OCI-LY3 (cell line): ENCODE data around the gene LDLRAD4.

ENCODE experiments used
- H2AFZ ChIP-seq: fragments of 200-600, 300-600 bp; shearing (Covaris generic); 2 replicates; pipeline ENCODE4 v1.6.0; 2014; ENCODE audit warnings: antibody characterized with exemption, low read depth, low read length
- H3K27ac ChIP-seq: fragments of 200-600, 300-600 bp; sonication (generic); 2 replicates; pipeline ENCODE4 v1.5.1; 2014; ENCODE audit warnings: mild to moderate bottlenecking, low read length, moderate library complexity, mixed read lengths
- H3K27me3 ChIP-seq: fragments of 200-600, 300-600 bp; sonication (generic); 2 replicates; pipeline ENCODE4 v1.6.1; 2014; ENCODE audit warnings: low read depth, low read length, mixed read lengths
- H3K36me3 ChIP-seq: fragments of 200-600, 300-600 bp; sonication (generic); replicated peaks from 2 replicates; pipeline ENCODE3; 2014; ENCODE audit warnings: low read depth, low read length, mixed read lengths
- H3K4me1 ChIP-seq: fragments of 300-600, 200-600 bp; sonication (generic); 2 replicates; pipeline ENCODE4 v1.6.1; 2014; ENCODE audit warnings: low read length, mixed read lengths
- H3K4me2 ChIP-seq: fragments of 200-600, 300-600 bp; sonication (generic); 2 replicates; pipeline ENCODE4 v1.6.1; 2014; ENCODE audit warnings: low read length, mixed read lengths
- H3K4me3 ChIP-seq: fragments of 300-600, 200-600 bp; sonication (generic); 2 replicates; pipeline ENCODE4 v1.5.1; 2014; ENCODE audit warnings: antibody characterized with exemption, mild to moderate bottlenecking, low read length, moderate library complexity
- H3K79me2 ChIP-seq: fragments of 300-600, 200-600 bp; shearing (Covaris generic); 2 replicates; pipeline ENCODE4 v1.6.1; 2014; ENCODE audit warnings: mild to moderate bottlenecking, low read length, mixed read lengths
- H3K9ac ChIP-seq: fragments of 300-600, 200-600 bp; shearing (Covaris generic); 2 replicates; pipeline ENCODE4 v1.6.0; 2014; ENCODE audit warnings: mild to moderate bottlenecking, low read length, moderate library complexity
- H3K9me3 ChIP-seq: fragments of 200-600, 300-600 bp; shearing (Covaris generic); 2 replicates; pipeline ENCODE4 v1.6.1; 2014; ENCODE audit warnings: low read length, mixed read lengths; ENCODE audit not compliant: insufficient read depth
- H4K20me1 ChIP-seq: fragments of 200-600, 300-600 bp; sonication (generic); 2 replicates; pipeline ENCODE4 v1.6.1; 2016; ENCODE audit warnings: low read length, mixed read lengths; ENCODE audit not compliant: insufficient read depth
- CTCF ChIP-seq: fragments of 200-600, 300-600 bp; sonication (generic); IDR thresholded peaks from 2 replicates; pipeline ENCODE4 v1.5.1; 2014; ENCODE audit warnings: antibody characterized with exemption, low read length, low read depth
- EZH2phosphoT487 ChIP-seq: fragments of 200-600 bp; shearing (Covaris generic); IDR thresholded peaks from 2 replicates; pipeline ENCODE4 v1.6.1; 2018; ENCODE audit warnings: antibody characterized with exemption, mixed run types, low read depth

The LDLRAD4 gene

GRCh38 chr18:13321923-13322322, 103.4 kb downstream of the LDLRAD4 start:
- Histone ChIP-seq H2AFZ (no peak overlapping the region), H3K79me2 (no peaks in the 10 kb centered on the region), H3K4me2 (no peak overlapping the region), H3K4me1 (peaks cover 4% of the 10 kb centered on the region; the same call in 1 of the 2 replicates), H3K9ac (no peak overlapping the region), H3K27me3 (peaks cover 3% of the 10 kb centered on the region; the same call in 1 of the 2 replicates), H4K20me1 (no peaks in the 10 kb centered on the region), H3K4me3 (no peak overlapping the region), H3K9me3 (no peaks in the 10 kb centered on the region), H3K27ac (no peak overlapping the region), H3K36me3 (no peaks in the 10 kb centered on the region)
- TF ChIP-seq CTCF: no peak
- TF ChIP-seq EZH2phosphoT487: no peak

- Histone ChIP-seq H3K36me3 (no peaks in the 10 kb centered on the region), H2AFZ (no peak overlapping the region)
These were observed 104.6 kb downstream of the LDLRAD4 start for GRCh38 chr18:13323186-13323585.

GRCh38 chr18:13324880-13325279, 106.3 kb downstream of the LDLRAD4 start:
- H3K4me2 ChIP-seq: no peak overlapping the region
- H3K4me1 ChIP-seq: peaks cover 7% of the 10 kb centered on the region; the same call in 1 of the 2 replicates
- no peak overlapping the region for H3K4me3 ChIP-seq
- H3K36me3 ChIP-seq: no peaks in the 10 kb centered on the region
- H2AFZ ChIP-seq: no peak overlapping the region
- TF ChIP-seq EZH2phosphoT487: no peak
- TF ChIP-seq CTCF: no peak
- H3K79me2 ChIP-seq: no peaks in the 10 kb centered on the region
- H3K27ac ChIP-seq: no peak overlapping the region
- no peaks in the 10 kb centered on the region for H3K27me3 ChIP-seq
- no peaks in the 10 kb centered on the region for H3K9me3 ChIP-seq
- H4K20me1 ChIP-seq: no peaks in the 10 kb centered on the region
- no peak overlapping the region for H3K9ac ChIP-seq

More at GRCh38 chr18:13323186-13323585, 104.6 kb downstream of the LDLRAD4 start:
- Histone ChIP-seq H3K4me3 (no peak overlapping the region), H3K27me3 (no peaks in the 10 kb centered on the region), H4K20me1 (no peaks in the 10 kb centered on the region), H3K4me1 (peaks cover 7% of the 10 kb centered on the region; the same call in 1 of the 2 replicates), H3K9me3 (no peaks in the 10 kb centered on the region), H3K9ac (no peak overlapping the region), H3K4me2 (no peak overlapping the region), H3K27ac (no peak overlapping the region), H3K79me2 (no peaks in the 10 kb centered on the region)
- TF ChIP-seq CTCF (no peak), EZH2phosphoT487 (no peak)

GRCh38 chr18:13328213-13328612, 109.7 kb downstream of the LDLRAD4 start:
- Histone ChIP-seq H3K4me2 (no peak overlapping the region), H3K9me3 (no peaks in the 10 kb centered on the region), H3K27ac (no peak overlapping the region), H4K20me1 (no peaks in the 10 kb centered on the region), H2AFZ (no peak overlapping the region), H3K4me1 (peaks cover 7% of the 10 kb centered on the region; the same call in 1 of the 2 replicates), H3K79me2 (no peaks in the 10 kb centered on the region), H3K4me3 (no peak overlapping the region), H3K36me3 (no peaks in the 10 kb centered on the region), H3K27me3 (peaks cover 13% of the 10 kb centered on the region; the same call in 1 of the 2 replicates), H3K9ac (no peak overlapping the region)
- TF ChIP-seq CTCF: no peak
- no peak for TF ChIP-seq EZH2phosphoT487
